G401 (cell line): ENCODE results near the gene SLC4A5. TPM values are rescaled to one million over a fixed set of nuclear protein-coding genes. Genes with fewer than 3 reads are reported as not detected.
A peak's percentile ranks its signal among the peaks of the same experiment; 100 is the strongest.

Experiments
- DNase-seq: peaks from one replicate; pipeline ENCODE4 v3.0.0-alpha.2; 2015; ENCODE audit warnings: low spot score
- in situ Hi-C: cut with HindIII; loops from 2 replicates; pipeline ENCODE4 v1.10.0; 2016; ENCODE audit warnings: low sequenced_read_pairs, mixed read lengths
- total RNA-seq: library from RNA; depleted of rRNA; stranded (reverse); fragments of >200 nt; shearing (Covaris generic); gene quantifications from 2 replicates; pipeline ENCODE4 v1.2.3, GENCODE V29; 2014; rRNA removed

The SLC4A5 gene
- not detected in 2 replicates for total RNA-seq

GRCh38 chr2:74343316-74343715 lies at the start of gene SLC4A5:
Gene SLC4A5 (minus strand): TSS chr2:74343416. CDS start chr2:74315023, 28,393 bp downstream.
- in situ Hi-C loops, result no loop called here
- DNase-seq, result no peak

DNA sequence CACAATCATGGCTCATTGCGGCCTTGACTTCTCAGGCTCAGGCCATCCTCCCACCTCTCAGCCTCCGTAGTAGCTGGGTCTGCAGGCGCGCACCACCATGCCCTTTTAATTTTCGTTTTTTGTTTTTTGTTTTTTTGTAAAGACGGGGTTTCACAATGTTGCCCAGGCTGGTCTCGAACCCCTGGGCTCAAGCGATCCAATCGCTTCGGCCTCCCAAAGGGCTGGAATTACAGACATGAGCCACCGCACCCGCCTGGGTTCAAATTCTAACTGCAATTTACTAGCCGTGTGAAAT lies 49.2 kb upstream of the SLC4A5 start:
- DNase-seq, result no peak
- in situ Hi-C loops, result no loop called here

GRCh38 chr2:74391580-74392448 lies 48.6 kb upstream of the SLC4A5 start:
- in situ Hi-C loops, result no loop called here

DNA sequence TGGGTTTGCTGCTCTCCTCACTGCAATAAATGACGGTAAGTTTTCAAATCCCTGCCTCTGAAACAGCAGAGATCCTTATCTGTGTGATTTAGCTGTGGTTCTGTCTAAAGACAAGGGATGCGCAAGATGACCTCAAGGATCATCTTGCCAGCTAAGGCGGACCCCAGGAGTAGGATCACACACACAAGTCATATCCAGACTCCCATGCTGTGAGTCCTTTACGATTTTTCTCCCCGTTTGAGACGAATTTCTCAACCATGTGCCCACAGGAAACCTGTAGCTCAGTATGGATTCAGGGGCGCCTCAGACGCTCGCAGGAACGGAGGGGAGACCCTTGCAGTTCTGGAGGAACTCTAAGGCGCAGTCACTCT lies 48.0 kb upstream of the SLC4A5 start:
- DNase-seq, result peak; percentile 57
- in situ Hi-C loops, result no loop called here

More at GRCh38 chr2:74391580-74392448, 48.6 kb upstream of the SLC4A5 start:
- peak; percentile 96 for DNase-seq

DNA sequence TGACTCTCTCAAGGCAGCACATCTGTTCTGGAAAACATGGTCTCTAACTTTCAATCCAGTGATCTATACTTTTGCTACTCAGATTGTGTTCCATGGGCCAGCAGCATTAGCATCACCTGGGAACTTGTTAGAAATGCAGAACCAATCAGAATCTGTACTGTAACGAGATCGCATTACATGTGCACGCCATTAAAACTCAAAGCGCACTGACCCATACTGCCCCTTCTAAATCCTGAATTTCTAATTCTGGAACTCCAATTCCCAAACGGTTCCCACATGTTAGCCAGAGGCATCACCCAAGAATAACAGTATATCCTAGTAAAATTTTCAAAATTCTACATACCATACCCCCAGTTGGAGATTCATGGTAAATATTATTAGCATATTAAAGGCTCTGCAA lies 47.4 kb upstream of the SLC4A5 start:
- DNase-seq, result no peak
- in situ Hi-C loops, result no loop called here

DNA sequence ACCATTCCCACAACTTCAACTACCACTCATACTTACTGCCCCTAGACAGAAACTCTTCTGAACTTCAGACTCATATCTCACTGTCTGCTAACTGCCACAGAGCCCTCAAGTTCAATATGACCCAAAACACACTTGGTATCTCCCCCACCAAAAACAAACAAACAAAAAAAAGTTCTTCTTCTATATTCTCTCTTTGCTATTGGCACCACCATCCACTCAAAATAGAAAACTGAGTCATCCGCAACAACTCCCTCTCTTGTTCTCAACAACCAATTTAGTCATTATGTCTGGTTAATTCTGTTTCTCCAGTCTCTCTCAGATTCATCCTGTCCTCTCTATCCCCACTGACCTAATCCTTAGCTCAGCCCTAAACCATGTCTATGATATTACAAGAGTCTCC lies 44.1 kb upstream of the SLC4A5 start:
- DNase-seq, result no peak
- in situ Hi-C loops, result no loop called here

GRCh38 chr2:74385396-74385795 lies 42.2 kb upstream of the SLC4A5 start:
- peak; percentile 80 for DNase-seq
- in situ Hi-C loops, result no loop called here

GRCh38 chr2:74384051-74384450 lies 40.8 kb upstream of the SLC4A5 start:
- in situ Hi-C loops, result no loop called here
- no peak for DNase-seq

GRCh38 chr2:74383254-74383653 lies 40.0 kb upstream of the SLC4A5 start:
- in situ Hi-C loops, result no loop called here
- peak; percentile 44 for DNase-seq

DNA sequence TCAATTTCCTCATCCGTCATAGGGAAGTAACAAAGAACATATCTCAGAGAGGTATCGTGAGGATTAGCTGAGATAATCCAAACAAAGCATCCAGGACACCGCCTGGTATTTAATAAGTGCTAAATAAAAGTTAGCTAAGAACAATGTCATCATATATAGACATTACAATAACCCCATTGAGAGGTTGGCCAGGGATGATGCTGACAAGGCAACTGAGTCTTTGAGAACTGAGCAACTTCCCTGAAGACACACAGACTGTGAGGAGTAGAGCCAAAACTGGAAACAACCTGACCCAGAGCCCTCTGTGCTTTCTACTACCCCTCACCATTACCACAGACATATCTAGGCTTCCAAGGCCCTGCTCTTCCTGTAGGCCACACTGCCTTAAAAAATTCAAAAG lies 38.5 kb upstream of the SLC4A5 start:
- no peak for DNase-seq
- in situ Hi-C loops, result no loop called here

GRCh38 chr2:74379851-74380789 lies 36.9 kb upstream of the SLC4A5 start, which contains the start of gene DCTN1:
Gene DCTN1 (minus strand): TSS chr2:74380311. CDS start chr2:74380037, 274 bp downstream.
- DNase-seq, result peak; percentile 88
- in situ Hi-C loops, result no loop called here

DNA sequence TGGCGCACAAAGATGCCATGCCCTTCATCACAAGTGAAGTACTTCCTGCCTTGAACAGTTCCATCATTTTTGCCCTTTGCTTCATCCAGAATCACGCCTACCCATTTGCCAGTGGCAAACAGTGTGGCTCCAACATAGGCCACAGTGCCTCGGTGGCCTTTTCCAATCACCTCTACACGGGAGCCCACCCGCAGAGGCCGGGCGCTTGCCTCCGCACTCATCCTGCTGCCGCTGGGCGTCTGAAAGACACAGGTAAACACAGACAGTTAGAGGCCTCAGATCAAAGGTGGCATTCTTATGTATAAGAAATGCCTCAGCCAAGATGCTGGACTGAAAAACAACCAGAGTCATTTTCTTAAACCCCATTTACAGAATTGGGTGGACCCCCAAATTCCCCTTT lies 34.8 kb upstream of the SLC4A5 start:
- in situ Hi-C loops, result no loop called here
- no peak for DNase-seq

GRCh38 chr2:74375838-74376237 lies 32.6 kb upstream of the SLC4A5 start:
- in situ Hi-C loops, result no loop called here
- no peak for DNase-seq

GRCh38 chr2:74374509-74375205 lies 31.4 kb upstream of the SLC4A5 start:
- in situ Hi-C loops, result no loop called here
- DNase-seq, result peak; percentile 99

DNA sequence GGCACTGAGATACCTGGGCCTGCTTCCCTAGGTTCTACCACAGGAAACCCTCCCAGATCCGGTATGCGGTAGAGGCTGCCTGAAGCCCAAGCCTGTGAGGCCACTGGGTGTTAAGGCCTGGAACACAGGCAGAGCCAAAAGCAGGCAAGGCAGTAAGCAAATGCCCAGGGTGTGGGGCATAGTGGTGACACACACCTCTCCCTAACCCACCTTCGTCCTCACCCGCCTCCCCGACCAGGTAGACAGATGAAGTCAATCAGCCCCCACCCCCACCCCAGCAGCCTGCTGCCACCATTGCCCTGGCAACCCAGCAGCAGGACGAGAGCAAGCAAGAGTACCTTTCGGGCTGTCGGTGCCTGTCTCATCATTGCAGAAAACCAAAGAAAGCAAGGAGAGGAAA lies 30.8 kb upstream of the SLC4A5 start:
- in situ Hi-C loops, result no loop called here
- DNase-seq, result peak; percentile 48

DNA sequence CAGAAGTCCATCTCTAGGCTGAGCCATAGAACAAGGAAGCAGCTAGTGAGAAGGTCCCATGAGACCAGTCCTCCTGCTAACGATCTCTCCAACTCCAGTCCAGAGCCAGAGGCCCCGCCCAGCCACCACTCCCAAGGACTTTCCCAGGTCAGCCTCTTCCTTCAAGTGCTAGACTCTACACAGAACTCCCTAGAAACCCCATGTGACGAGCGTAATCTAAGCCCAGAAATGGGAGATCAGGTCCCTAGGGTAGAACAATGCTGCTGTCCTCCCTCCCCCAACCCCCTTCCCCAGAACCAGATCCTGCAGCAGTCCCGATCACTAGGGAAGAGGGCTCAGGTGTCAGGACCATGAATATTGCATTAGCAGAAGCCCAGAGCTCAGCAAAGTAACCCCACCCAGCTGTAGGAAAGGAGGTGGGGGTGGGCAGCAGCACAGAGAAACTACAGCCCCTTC lies 30.0 kb upstream of the SLC4A5 start:
- in situ Hi-C loops, result no loop called here
- DNase-seq, result no peak

GRCh38 chr2:74372674-74373073 lies 29.5 kb upstream of the SLC4A5 start:
- in situ Hi-C loops, result no loop called here
- no peak for DNase-seq

- DNase-seq, result no peak
- in situ Hi-C loops, result no loop called here
Observed at GRCh38 chr2:74371421-74371820, 28.2 kb upstream of the SLC4A5 start.

DNA sequence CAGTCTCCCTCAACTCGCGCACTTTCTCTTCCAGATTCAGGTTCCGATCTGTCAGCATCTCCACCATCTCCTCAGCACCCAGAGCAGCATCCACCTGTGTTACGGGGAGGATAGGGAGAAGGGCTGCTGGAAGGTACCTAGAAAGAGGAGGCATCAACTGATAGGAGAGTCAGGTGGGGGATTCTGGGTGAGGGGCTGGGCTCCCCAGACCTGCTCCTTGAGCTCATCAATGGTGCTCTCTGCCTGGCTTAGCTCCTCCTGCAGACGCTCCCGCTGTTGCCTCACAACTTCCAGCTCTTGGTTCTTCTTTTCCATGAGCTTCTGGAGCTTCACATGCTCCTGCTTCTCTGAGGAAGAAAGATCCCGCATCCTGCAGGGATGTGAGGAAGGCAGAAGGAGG lies 26.8 kb upstream of the SLC4A5 start:
- in situ Hi-C loops, result no loop called here
- no peak for DNase-seq
